COR-L47 (cell line): Measurements from ENCODE around the gene ZBTB4.
"Not testable (repeated sequence)": the region's sequence is repeated elsewhere in the genome, so short reads cannot be mapped to it uniquely, and the experiment has no call there.

Experiments
- DNase-seq: peaks from one replicate; lab custom pipeline; 2025; lab: John Stamatoyannopoulos, UW

The ZBTB4 gene

DNA sequence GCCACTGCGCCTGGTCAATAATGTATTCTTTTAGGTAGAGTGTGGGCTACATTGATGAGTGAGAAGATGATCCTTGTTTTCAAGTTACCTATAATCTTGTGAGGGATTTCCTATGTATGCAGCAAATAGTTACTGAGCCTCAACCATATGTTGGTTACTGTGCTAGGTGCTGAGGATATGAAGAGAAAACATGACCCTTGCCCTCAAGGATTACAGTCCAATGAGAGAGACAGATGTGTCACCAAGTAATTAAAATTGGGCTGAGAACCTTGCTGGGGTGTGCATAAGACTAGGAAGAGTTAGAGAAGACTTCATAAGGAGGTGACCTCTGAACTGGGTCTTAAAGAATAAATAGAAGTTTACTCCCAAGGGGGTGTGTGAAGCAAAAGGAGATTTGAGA is 12.2 kb upstream of the ZBTB4 start:
- DNase-seq, result no peak

DNA sequence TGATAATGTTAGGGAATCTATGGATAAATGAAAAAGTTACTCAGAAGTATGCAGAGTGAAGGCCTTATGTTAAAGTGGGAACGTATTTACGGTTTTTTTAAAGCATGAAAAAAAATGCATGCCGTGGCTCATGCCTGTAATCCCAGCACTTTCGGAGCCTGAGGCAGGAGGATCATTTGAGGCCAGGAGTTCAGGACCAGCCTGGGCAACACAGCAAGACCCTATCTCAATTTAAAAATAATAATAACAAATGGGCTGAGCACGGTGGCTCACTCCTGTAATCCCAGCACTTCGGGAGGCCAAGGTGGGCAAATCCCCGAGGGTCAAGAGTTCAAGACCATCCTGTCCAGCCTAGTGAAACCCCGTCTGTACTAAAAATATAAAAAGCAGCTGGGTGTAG is 10.7 kb upstream of the ZBTB4 start:
- no peak for DNase-seq

GRCh38 chr17:7486181-7486580 is 6.8 kb upstream of the ZBTB4 start:
- DNase-seq, result no peak

GRCh38 chr17:7484919-7485377 is 5.5 kb upstream of the ZBTB4 start:
- DNase-seq, result no peak

DNA sequence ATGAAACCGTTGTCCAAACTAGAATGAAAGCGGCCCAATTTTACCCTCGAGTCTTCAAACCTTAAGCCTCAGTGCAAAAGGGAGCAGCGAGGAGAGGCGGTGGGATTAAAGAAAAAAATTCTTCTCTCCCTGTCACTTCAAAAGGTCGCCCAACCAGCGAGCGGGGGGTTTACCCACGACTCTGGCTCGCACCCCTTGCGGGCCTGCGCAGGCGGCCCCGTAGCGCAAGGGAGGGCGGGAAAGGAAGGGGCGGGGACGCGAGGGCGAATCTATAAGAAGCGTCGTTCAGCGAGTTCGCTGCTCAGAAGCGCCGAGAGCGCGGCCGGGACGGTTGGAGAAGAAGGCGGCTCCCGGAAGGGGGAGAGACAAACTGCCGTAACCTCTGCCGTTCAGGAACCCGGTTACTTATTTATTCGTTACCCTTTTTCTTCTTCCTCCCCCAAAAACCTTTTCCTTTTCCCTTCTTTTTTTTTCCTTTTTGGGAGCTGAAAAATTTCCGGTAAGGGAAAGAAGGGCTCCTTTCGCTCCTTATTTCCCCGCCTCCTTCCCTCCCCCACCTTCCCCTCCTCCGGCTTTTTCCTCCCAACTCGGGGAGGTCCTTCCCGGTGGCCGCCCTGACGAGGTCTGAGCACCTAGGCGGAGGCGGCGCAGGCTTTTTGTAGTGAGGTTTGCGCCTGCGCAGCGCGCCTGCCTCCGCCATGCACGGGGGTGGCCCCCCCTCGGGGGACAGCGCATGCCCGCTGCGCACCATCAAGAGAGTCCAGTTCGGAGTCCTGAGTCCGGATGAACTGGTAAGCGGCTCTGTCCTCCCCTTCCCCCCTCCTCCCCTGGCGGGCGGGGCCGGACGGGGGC is 4.9 kb upstream of the ZBTB4 start, which contains the start of gene POLR2A:
POLR2A (plus strand) TSS at position 300 of the 852 bp plus-strand sequence.
- peak; percentile 87 for DNase-seq

GRCh38 chr17:7483255-7484066 is 4.0 kb upstream of the ZBTB4 start:
- DNase-seq, result peak; percentile 76

DNA sequence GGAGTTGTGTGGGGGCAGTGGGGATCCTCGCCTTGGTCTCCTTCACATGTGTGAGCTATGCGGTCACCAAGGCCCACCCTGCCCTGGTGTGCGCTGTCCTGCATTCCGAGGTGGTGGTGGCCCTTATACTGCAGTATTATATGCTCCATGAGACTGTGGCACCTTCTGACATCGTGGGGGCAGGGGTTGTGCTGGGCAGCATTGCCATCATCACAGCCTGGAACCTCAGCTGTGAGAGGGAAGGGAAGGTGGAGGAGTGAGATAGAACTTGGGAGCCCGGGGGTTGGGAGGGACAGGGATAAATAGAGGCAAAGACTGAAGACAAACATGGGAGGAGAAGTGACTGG is 3.3 kb upstream of the ZBTB4 start:
- DNase-seq, result not testable (repeated sequence)

DNA sequence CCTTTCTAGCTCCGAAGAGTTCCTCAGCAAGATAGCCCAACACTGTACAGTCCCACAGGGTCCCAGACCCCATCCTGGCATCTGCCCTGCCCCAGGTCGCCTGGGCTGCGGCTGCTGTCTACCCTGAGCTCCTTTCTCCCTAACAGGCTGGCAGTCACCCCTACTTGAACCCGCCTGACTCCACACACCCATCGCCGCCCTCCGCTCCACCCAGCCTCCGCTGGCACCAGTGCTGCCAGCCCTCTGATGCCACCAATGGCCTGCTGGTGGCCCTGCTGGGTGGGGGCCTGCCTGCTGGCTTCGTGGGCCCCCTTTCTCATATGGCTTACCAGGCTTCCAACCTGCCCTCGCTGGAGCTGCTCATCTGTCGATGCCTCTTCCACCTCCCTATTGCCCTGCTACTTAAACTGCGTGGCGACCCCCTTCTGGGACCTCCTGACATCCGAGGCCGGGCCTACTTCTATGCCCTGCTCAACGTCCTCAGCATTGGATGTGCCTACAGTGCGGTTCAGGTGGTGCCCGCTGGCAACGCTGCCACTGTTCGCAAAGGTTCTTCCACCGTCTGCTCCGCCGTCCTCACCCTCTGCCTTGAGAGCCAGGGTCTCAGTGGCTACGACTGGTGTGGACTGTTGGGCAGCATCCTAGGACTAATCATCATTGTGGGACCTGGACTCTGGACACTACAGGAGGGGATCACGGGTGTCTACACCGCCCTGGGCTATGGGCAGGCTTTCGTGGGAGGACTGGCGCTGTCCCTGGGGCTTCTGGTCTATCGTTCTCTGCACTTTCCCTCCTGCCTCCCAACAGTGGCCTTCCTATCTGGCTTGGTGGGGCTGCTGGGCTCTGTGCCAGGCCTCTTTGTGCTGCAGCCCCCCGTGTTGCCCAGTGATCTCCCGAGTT is 2.7 kb upstream of the ZBTB4 start:
- not testable (repeated sequence) for DNase-seq

DNA sequence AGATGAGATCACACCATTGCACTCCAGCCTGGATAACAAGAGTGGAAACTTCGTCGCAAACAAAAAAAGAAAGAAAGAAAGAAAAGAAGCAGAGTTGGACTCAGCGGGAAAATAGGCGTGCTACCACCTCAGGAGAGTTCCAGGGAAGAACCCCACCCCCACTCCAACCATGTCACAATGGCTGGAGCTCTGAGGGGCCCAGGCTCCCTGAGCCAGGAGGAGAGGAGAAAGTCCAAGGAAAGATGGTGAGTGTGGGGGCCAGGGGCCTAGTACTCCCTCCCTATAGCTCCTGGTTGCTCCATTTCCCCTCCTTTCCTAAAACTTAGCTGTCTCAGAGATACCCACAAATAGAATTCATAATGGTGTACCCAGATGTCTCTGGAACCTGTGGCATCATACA is 1.8 kb upstream of the ZBTB4 start, which contains the start of gene SLC35G6:
SLC35G6 (plus strand) TSS at position 172 of the 400 bp plus-strand sequence; CDS start at position 243, 71 bp downstream.
- DNase-seq, result not testable (repeated sequence)

DNA sequence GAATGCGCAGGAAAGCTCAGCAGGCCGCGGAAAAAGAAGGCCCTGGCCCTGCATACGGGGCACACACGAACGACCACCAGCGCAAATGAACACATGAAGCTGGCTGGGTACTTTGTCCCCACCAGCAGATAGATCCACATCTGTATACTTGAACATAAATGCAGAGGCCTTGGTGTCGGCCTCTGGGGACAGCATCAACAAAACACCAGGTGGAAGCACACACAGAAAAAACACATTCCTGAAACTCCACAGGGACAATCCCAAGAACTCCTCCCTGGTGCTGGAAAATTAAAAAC is 606 bp upstream of the ZBTB4 start:
- DNase-seq, result no peak

DNA sequence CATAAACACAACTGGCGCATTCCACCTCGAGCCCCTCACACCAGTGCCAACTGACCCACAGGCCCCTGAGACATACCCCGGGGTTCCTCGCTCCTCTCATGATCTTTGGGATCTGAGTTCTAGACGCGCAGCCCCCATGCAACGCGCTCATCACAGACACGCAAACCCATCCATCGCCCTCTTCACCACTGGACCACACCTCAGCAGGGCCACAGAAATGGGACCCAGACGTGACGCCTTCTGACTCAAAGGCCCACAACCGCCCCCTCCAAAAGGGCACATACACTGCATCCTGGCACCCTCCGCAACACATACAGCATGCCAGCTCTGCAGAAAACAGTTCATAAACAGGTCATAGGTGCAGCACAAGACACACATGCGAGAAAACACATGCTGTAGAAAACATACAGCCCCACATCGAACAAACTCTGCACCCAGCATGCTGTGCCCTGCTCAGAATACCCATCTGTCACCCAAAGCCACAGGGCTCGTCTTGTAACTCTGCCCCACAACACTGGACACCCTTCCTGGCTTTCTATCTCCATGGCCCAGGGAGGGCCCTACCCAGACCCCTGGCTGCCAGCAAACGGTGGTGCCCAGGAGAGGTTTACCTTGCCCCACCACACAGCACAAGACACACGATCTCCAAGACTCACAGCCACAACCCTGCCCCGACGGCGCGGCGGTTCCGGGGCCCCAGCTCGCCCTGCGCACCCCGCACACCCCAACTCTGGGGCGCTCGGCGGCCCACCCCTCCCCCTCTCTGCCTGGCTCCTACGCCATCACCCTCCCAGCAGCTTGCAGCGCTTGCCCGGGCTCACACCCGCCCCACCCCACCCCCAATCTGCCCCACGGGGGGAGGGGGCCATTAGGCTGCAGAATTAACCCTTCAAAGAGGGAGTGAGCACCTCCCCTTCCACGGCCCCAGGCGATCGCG is 887 bp downstream of the ZBTB4 start:
- DNase-seq, result no peak

GRCh38 chr17:7477392-7478275 is 1.8 kb downstream of the ZBTB4 start:
- no peak for DNase-seq

DNA sequence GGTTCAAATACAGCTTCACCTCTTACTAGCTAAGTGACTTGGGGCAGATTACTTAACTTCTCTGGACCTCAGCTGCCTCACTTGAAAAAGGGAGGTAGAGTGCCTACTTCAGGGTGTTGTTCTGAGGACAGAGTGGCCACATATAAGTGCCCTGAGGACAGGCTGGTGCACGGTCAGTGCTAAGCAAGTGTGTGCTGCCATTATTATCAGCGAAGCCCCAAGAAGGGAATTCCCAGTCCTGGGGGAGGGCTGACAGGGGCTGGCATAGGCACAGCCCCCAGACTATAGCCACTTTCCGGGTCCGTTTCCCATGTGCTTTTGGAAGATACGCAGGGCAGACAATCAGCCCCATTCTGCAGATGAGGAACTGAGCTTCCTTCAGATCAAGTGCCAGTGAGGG is 2.5 kb downstream of the ZBTB4 start:
- DNase-seq, result no peak

- no peak for DNase-seq
These were observed 2.9 kb downstream of the ZBTB4 start for GRCh38 chr17:7476494-7476893.

DNA sequence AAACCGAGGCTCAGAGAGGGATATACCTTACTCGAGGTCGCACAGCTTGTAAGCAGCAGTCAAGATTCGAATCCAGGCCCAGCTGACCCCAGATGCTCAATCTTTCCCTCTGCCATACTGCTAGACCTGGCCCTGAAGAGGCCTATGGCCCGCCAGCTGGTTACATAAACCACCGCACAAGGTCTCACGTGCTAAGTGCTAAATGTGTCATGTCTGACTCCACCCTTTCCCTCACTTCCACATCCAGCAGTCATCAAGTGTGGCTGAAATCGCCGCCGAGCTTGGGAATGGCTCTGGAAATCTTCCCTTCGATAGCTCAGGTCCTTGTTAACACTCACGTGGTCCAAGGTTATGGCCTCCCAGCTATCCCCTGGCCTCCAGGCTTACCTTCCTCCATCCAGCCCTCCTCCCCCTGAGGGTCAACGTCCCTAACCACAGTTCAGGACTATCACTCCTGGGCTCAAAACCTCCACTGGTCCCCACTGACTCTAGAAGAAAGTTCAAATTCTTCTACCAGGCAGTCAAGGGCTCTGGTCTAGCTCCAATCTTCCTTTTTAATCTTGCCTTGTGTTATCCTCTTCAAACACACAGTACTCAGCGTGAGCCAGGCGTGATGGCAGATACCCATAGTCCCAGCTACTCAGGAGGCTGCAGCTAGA is 3.5 kb downstream of the ZBTB4 start:
- DNase-seq, result no peak

DNA sequence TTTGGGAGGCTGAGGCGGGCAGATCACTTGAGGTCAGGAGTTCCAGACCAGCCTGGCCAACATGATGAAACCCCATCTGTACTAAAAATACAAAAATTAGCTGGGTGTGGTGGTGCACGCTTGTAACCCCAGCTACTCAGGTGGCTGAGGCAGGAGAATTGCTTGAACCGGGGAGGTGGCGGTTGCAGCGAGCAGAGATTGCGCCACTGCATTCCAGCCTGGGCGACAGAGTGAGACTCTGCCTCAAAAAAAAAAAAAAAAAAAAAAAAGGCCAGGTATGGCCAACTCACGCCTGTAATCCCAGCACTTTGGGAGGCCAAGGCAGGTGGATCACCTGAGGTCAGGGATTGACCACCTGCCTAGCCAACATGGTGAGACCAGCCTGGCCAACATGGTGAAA is 4.7 kb downstream of the ZBTB4 start:
- not testable (repeated sequence) for DNase-seq

- DNase-seq, result no peak
These were observed 7.7 kb downstream of the ZBTB4 start for GRCh38 chr17:7471729-7472128.

GRCh38 chr17:7470457-7470973 is 8.9 kb downstream of the ZBTB4 start:
- not testable (repeated sequence) for DNase-seq

DNA sequence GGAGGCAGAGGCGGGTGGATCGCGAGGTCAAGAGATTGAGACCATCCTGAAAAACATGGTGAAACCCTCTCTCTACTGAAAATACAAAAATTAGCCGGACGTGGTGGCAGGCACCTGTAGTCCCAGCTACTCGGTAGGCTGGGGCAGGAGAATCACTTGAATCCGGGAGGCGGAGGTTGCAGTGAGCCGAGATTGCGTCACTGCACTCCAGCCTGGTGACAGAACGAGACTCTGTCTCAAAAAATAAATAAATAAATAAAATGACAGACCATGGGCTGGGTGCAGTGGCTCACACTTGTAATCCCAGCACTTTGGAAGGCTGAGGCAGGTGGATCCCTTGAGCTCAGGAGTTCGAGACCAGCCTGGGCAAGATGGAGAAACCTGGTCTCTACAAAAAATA is 9.6 kb downstream of the ZBTB4 start:
- DNase-seq, result not testable (repeated sequence)
